NCI-H82 treated with DMSO at 0.1 percent for 48 hours (cell line): ENCODE results near the gene SETD9.

Experiments used
- DNase-seq: peaks from one replicate; lab custom pipeline; 2025; ENCODE audit not compliant: unreplicated experiment; lab: John Stamatoyannopoulos, UW

SETD9 gene

GRCh38 chr5:56909294-56910209, at the start of gene SETD9:
SETD9 (plus strand) TSS chr5:56909596; CDS start chr5:56909646, 50 bp downstream.
- DNase-seq = peak; percentile 83

- no peak for DNase-seq
Observed at GRCh38 chr5:56861893-56862485, 47.4 kb upstream of the SETD9 start.

GRCh38 chr5:56862909-56863308, 46.5 kb upstream of the SETD9 start:
- DNase-seq = no peak

- DNase-seq = no peak
Observed at GRCh38 chr5:56871777-56872176, 37.6 kb upstream of the SETD9 start.

- DNase-seq = no peak
Observed at GRCh38 chr5:56873056-56873455, 36.3 kb upstream of the SETD9 start.

- DNase-seq = no peak
Observed at GRCh38 chr5:56876327-56876726, 33.1 kb upstream of the SETD9 start.

- DNase-seq = no peak
Observed at GRCh38 chr5:56881571-56881970, 27.8 kb upstream of the SETD9 start.

GRCh38 chr5:56893251-56893951, 16.0 kb upstream of the SETD9 start:
- no peak for DNase-seq

GRCh38 chr5:56896763-56897162, 12.6 kb upstream of the SETD9 start:
- no peak for DNase-seq

- no peak for DNase-seq
Observed at GRCh38 chr5:56898213-56898612, 11.2 kb upstream of the SETD9 start.

GRCh38 chr5:56900395-56900794, 9.0 kb upstream of the SETD9 start:
- DNase-seq = no peak

GRCh38 chr5:56900858-56901578, 8.4 kb upstream of the SETD9 start:
- no peak for DNase-seq

- no peak for DNase-seq
Observed at GRCh38 chr5:56908942-56909293, 478 bp upstream of the SETD9 start.

- no peak for DNase-seq
Observed at GRCh38 chr5:56910210-56910965, 992 bp downstream of the SETD9 start.

GRCh38 chr5:56913766-56914165, 4.4 kb downstream of the SETD9 start:
- no peak for DNase-seq

GRCh38 chr5:56914678-56915077, 5.3 kb downstream of the SETD9 start:
- DNase-seq = no peak

- DNase-seq = no peak
Observed at GRCh38 chr5:56917534-56917933, 8.1 kb downstream of the SETD9 start.

GRCh38 chr5:56918054-56918453, 8.7 kb downstream of the SETD9 start:
- no peak for DNase-seq

- DNase-seq = no peak
Observed at GRCh38 chr5:56919942-56920662, 10.7 kb downstream of the SETD9 start.

GRCh38 chr5:56922922-56923321, 13.5 kb downstream of the SETD9 start:
- DNase-seq = no peak
